ENCODE measurements around the gene FSTL5.

Gene FSTL5

DNA sequence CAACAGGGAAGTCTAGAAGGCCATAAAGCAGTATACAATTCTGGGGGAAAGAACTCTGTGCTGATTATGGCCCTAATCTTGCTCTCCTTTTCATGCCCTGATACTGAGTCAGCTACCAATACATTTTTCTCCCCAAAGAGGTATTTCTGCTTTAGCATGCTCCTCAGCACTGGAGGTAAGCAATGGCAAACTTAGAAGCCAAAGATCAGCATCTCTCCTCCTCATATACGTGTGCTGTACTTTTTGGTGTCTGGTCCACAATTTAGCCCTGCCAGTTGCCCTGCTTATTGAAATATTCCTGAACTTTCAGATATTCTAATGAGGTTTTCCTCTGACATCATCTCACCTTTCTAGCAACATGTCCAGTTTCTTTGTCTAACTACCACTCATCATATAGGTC, 226.2 kb downstream of the FSTL5 start:
- no peak for DNase-seq (ENCODE audit: low read depth in 2 of 2)

DNA sequence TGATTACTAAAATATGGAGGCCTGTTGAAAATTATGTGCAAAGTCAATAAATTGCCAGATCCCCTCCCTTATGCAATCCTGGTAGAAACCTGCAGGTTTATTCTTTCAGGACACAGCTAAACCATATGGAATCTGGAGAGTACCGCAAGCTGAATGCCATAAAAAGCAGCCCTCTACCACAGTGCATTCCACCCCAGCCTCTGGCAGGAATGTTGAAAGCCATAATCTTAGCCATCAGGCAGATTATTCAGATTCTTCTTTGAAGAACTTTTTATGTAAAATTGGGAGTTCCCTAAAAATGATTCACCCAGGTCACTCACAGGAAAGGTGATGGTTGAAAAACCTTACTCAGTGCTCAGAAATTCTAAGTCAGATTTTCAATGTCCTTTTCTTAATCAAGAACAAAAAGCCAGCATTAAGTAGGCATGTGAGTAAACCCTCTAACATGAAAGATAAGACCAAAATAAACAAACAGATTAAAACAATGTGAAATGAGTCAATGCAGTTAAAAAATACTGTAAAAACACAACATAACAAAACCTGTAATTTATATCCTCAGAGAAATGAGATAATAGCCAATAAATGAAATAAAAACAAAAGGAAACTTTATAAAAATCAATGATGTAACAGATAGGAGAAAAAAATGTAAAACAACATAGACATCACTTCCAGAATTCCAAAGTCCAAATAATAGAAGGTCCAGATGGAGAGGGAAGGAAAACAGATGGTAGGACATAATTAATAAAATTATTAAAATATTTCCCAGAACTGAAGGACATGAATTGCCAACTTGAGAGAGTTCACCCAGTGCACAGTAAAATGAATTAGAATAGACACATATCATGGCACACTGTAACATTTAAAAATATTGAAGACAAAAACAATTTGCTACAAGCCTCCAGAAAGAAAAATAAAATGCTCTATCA, 226.9 kb downstream of the FSTL5 start:
- DNase-seq (ENCODE audit: low read depth in 2 of 2) = no peak

DNA sequence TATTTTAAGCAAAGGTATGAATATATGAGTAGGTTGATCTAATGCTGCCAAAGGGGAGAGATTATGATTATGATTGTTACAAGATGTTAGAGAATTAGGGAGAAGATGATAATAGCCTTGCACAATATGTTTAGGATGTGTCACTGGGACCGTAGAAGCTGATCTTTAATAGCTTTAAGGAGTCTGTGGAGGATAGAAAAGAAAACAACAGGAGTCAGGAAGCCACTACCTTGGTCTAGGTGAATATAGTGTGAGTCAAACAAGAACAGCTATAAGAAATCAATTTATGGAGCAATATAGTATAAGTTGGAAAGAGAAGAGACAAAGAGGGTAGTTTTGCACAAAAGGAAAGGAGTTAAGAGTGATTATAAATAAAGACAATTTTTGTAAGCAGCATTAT, 232.7 kb downstream of the FSTL5 start:
- no peak for DNase-seq (ENCODE audit: low read depth in 2 of 2)

- no peak for DNase-seq (ENCODE audit: low read depth in 2 of 2)
Measured at GRCh38 chr4:161929956-161930355, 233.8 kb downstream of the FSTL5 start.

GRCh38 chr4:161926033-161926828, 237.6 kb downstream of the FSTL5 start:
- no peak for DNase-seq (ENCODE audit: low read depth in 2 of 2)

- DNase-seq (ENCODE audit: low read depth in 2 of 2) = no peak
Measured at GRCh38 chr4:161920304-161921052, 243.3 kb downstream of the FSTL5 start.

GRCh38 chr4:161919442-161920220, 244.2 kb downstream of the FSTL5 start:
- DNase-seq (ENCODE audit: low read depth in 2 of 2) = no peak

DNA sequence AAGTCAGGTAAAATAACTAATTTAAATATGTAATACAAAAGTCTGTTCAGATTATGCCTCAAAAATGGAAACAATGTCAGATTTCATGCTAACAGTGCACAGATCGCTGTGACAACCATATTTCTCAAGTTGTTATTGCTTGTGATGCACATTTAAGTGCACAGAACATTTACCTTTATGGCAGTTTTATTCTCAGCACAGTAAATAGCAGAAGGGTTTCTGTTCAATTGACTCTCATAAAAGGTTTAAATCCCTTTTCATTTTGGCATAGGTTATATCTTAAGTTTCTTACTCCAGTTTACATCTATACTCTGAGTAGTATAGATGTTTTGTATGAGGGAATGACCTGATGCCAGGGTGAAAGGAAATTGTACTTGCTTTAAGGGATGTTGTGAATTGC, 247.8 kb downstream of the FSTL5 start:
- DNase-seq (ENCODE audit: low read depth in 2 of 2) = no peak

DNA sequence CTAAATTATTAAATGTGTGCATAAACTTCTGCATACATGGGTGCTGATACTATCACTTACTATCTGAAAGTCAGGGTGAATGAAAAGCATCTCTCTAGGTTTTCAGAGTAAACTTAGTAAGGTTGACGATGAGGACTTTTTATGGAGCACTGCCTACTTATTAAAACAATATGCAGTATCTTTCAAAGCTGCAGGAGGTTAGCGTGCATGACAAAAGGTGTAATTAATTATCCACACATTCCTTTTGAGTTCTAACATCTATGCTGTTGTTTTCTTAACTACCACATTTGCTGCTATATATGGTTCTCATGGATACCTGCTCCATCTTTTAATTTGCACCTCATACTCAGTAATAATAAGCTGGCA, 256.2 kb downstream of the FSTL5 start:
- no peak for DNase-seq (ENCODE audit: low read depth in 2 of 2)

DNA sequence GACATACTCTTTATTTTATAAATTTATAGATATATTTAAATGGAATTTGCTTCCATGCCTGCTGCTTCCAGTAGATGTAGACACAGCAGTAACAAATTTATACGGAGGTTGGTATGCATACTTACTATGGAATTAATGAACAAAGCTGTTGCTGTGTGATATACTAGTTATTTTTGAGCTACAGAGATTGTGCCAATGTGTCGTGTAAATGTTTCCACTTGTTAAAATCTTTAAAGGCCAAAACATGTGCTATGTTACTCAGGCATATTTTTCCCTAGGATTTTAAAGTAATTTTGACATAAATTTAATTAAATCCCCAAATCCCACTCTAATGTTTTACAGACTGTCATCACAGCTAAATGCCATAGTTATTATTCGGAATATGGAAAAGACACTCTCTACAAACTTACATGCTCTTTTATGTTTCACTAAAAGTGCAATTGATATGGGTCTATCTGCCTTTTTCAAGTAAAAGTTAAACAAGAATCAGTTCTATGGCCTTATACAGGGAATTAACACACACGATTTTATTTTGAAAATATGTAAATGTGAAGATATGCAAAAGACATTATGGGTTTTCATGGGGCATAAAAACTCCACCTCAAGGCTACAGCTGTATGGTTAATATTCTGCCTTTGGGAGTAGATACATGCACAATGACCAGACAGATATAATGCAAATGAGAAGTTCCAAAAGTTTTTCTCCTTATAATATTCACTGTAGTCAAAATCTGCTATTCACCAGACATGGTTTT, 256.8 kb downstream of the FSTL5 start:
- DNase-seq (ENCODE audit: low read depth in 2 of 2) = no peak

GRCh38 chr4:161900110-161900509, 263.7 kb downstream of the FSTL5 start:
- DNase-seq (ENCODE audit: low read depth in 2 of 2) = no peak

DNA sequence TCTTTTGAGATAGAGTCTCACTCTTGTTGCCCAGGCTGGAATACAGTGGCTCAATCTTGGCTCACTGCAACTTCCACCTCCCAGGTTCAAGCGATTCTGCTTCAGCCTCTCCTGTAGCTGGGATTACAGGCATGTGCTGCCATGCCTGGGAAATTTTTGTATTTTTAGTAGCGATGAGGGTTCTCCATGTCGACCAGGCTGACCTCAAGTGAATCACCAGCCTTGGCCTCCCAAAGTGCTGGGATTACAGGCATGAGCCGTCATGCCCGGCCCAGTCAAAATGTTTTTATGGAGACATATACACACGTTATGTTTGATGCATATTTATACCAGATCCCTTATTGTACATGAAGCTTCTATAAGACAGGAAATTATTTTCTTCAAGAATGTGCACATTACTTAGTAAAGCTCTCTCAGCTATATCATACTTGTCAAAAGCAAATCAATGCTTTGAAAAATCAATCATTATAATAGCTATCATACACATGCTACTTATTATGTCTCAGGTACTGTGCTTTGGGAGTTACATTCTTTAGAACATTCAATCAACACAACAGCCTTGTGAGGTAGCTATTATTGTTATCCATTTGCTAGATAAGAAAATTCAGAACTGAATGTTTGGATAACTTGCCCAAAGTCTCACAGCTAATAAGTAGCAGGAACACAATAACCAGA, 269.2 kb downstream of the FSTL5 start:
- DNase-seq (ENCODE audit: low read depth in 2 of 2) = no peak

GRCh38 chr4:161894014-161894413, 269.8 kb downstream of the FSTL5 start:
- DNase-seq (ENCODE audit: low read depth in 2 of 2) = no peak

DNA sequence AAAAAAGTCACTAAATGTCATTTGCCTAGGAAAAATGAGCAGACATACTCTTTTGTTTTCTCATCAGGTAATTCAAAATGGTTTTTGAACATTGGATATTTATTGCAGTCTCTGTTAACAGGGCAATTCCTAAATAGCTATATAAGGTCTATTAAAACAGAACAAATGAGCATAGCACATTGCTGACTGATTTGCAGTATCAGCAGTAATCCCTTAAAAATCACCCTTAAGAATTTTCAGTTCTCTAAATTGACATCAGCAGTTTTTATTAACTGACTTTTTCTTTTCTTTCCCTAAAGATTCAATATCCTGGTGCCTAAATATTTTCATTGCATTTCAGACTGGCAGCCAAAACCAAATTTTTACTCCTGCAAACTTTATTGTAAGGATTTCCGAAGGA, 270.2 kb downstream of the FSTL5 start:
- DNase-seq (ENCODE audit: low read depth in 2 of 2) = no peak

DNA sequence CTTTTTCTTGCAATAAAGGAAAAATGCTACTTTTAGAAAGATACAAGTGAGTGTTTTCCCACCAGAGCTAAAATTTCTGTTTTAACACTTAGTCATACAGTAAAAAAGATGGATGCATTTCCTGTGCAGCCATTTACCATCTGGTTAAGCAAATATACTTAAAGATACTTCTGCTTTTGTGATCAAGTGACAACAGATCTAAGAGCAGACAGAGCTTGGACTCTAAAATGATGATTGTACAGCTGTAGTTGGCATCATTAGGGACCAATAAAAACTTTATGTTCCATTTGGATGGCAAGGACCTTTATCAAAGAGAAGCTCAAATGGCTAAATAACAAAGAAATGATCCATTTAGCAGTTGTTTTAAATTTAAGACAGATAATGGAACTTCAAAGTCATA, 270.8 kb downstream of the FSTL5 start:
- no peak for DNase-seq (ENCODE audit: low read depth in 2 of 2)

- DNase-seq (ENCODE audit: low read depth in 2 of 2) = no peak
Measured at GRCh38 chr4:161883157-161883556, 280.6 kb downstream of the FSTL5 start.

- no peak for DNase-seq (ENCODE audit: low read depth in 2 of 2)
Measured at GRCh38 chr4:161881370-161881769, 282.4 kb downstream of the FSTL5 start.

DNA sequence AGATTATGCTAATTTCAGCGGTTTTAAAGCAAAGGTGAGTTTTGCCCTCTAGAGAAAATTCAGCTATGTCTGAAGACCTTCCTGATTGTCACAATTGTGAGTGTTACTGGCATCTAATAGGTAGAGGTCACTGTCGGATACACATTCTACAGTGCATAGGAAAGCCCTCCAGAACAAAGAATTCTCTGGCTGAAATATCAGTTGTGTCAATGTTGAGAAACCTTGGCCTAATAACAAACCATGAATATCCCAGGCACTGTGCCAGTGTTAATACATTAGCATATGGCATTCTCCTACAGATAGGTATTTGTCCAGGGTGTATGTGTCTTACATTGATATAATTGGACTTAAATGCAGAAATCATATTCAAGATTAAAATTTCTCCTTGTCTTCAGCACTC, 294.3 kb downstream of the FSTL5 start:
- DNase-seq (ENCODE audit: low read depth in 2 of 2) = no peak

GRCh38 chr4:161856711-161857326, 307.0 kb downstream of the FSTL5 start:
- DNase-seq (ENCODE audit: low read depth in 2 of 2) = no peak

- DNase-seq (ENCODE audit: low read depth in 2 of 2) = no peak
Measured at GRCh38 chr4:161850631-161851030, 313.2 kb downstream of the FSTL5 start.
